Measurements from ENCODE around the gene NCK1.

DNA sequence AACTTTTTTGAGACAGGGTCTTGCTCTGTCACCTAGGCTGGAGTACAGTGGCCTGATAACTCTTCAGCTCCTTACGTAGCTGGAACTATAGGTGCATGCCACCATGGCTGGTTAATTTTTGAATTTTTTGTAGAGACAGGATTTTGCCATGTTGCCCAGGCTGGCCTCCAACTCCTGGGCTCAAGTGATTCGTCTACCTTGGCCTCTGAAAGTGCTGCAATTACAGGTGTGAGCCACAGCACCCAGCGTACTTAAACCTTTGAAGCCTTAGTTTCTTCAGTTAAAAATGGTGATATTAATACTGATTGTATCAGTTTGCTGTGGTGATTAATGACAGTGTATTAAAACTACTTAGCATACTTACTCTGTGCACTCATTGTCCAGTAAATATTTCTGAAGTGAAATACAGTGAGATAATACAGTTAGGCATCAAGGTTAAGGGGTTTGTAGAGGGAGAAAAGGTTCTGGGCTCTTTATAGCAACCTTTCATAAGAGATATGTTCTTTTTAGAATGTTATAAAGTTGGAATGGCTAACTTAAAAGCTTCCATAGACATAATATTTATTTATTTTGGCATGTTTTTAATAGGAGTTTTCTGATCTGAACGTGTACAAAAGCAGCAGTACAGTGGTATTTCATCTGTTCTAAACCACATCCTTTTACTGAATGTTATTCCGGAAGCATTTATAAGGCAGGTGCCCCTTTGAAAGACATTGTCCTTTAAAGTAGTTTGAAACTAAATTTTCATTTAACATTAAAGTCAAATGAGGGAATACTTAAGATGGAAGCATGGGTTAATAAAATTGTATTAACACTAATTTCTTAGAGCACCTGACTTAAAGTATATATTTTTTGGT is 23.6 kb downstream of the NCK1 start:
- no peak for TF ChIP-seq POLR2A (IDR thresholded peaks at IDR 0.05)
- TF ChIP-seq, protein P1, sequence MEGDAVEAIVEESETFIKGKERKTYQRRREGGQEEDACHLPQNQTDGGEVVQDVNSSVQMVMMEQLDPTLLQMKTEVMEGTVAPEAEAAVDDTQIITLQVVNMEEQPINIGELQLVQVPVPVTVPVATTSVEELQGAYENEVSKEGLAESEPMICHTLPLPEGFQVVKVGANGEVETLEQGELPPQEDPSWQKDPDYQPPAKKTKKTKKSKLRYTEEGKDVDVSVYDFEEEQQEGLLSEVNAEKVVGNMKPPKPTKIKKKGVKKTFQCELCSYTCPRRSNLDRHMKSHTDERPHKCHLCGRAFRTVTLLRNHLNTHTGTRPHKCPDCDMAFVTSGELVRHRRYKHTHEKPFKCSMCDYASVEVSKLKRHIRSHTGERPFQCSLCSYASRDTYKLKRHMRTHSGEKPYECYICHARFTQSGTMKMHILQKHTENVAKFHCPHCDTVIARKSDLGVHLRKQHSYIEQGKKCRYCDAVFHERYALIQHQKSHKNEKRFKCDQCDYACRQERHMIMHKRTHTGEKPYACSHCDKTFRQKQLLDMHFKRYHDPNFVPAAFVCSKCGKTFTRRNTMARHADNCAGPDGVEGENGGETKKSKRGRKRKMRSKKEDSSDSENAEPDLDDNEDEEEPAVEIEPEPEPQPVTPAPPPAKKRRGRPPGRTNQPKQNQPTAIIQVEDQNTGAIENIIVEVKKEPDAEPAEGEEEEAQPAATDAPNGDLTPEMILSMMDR (IDR thresholded peaks at IDR 0.05): no peak
